Germinal center (tissue), 1 donor: ENCODE measurements around the gene PALLD.
A peak's percentile ranks its signal among the peaks of the same experiment; 100 is the strongest.
"Not testable (repeated sequence)": the region's sequence is repeated elsewhere in the genome, so short reads cannot be mapped to it uniquely, and the experiment has no call there.

Source experiments
- DNase-seq: peaks from one replicate; pipeline ENCODE4 v3.0.0; 2012; ENCODE audit warnings: mixed read lengths, low spot score

PALLD gene

DNA sequence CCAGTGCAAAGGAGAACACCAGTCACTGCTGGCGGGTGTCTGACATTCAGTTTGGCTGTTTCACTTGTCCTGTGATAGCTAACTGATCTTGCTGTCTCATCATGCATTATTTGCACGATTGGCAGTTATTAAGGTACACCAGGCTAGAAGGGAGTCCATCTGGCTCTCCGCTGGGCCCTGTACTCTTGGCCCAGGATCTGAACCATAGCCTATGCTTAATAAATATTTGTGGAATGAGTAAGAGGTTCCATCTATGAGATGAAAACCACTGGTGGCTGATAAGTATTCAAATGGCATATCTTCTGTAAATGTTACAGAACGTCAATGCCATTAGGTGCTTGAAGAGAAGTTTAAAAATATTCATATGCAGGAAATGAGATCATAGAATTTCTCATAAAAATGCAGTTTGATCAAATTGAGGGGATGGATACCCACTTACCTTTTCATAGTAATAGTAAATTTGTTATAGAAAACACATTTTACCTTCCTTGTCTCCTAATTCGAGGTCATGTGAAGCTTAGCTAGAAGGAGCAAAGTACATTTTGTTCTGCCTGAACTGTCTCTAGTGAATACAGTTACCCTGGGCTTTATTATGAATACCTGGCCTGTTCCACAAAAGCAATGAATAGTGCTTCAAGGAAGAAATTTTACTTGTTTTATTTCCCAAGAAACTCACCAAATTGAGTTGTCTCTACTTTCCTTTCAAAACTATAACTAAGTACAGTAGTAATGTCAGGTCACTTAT lies 299.7 kb downstream of the PALLD start:
- DNase-seq: no peak

DNA sequence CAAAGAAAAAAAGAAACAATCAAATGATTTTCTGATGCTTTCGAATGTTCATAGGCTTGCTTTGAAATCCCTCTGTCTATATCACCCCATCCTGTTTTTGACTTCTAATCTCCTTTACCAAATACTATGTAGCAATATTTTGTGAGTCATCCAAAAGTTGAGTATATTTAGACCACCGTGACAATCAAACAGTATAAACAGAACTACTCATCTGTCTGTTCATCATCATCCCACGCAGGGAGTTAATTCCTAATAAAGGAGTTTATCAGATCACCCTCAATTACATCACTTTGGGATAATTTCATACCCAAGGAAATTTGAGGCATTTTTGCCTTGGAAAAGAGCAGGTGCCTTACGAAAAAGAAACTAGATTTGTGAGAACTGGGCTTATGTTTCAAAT lies 300.3 kb downstream of the PALLD start:
- DNase-seq: no peak

- DNase-seq: no peak
These were observed 301.0 kb downstream of the PALLD start for GRCh38 chr4:168797738-168798375.

GRCh38 chr4:168800926-168801325 lies 304.1 kb downstream of the PALLD start:
- DNase-seq: no peak

GRCh38 chr4:168802222-168802621 lies 305.4 kb downstream of the PALLD start:
- no peak for DNase-seq

DNA sequence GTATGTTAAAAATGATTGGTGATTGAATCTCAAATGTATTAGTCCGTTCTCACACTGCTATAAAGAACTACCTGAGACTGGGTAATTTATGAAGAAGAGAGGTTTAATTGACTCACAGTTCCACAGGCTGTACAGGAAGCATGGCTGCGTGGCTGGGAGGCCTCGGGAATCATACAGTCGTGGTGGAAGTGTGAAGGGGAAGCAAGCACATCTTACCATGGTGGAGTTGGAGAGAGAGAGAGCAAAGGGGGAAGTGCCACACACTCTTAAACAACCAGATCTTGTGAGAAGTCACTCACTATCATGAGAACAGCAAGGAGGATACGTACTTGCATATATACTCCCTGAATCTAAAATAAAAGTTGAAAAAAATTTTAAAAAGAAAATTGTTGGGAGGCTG lies 306.2 kb downstream of the PALLD start:
- not testable (repeated sequence) for DNase-seq

DNA sequence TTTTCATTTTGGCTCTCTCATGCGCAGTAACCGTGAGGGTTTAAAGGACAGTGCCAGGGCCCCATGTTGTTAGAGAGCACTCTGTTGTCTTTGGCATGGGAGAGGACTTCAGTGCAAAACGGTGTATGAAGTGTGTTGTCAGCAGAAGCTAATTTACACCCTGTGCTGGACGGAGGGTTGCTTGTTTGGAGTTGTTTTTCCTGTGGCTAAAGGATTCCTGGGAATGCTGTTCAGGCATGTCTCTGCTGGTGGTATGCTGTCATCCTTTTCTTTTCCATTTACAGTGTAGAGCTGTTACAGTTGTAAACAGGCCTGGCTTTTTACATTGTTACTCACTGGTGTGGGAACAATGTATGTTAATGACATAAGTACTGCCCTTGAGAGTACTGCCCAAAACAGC lies 306.9 kb downstream of the PALLD start:
- DNase-seq: no peak

GRCh38 chr4:168804146-168804545 lies 307.3 kb downstream of the PALLD start:
- DNase-seq: no peak

DNA sequence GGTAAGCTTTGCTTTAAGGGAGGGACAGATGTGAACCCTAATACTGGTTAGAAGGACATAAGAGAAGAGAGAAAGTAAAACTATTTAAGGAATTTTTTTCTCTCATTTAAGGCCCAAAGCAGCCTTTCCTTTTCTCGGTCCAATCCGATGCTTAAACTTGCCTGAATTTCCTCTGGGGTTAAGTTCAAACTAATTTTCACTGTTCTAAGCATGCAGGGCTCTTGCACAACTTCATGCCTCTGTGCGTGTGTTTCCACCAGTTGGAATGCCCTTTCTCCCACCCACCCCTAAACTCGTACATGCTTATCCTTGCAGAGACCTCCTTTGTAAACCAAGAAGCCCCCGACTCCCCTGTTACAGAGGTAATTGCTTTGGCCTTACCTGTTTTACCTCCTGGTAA lies 308.5 kb downstream of the PALLD start:
- no peak for DNase-seq

DNA sequence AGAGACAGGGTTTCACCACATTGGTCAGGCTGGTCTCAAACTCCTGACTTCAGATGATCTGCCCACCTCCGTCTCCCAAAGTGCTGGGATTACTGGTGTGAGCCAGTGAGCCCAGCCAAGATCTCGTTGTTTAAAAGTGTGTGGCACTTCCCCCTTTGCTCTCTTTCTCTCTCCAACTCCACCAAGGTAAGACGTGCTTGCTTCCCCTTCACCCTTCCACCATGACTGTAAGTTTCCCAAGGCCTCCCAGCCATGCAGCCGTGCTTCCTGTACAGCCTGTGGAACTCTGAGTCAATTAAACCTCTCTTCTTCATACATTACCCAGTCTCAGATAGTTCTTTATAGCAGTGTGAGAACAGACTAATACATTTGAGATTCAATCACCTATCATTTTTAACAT lies 309.4 kb downstream of the PALLD start:
- DNase-seq: not testable (repeated sequence)

DNA sequence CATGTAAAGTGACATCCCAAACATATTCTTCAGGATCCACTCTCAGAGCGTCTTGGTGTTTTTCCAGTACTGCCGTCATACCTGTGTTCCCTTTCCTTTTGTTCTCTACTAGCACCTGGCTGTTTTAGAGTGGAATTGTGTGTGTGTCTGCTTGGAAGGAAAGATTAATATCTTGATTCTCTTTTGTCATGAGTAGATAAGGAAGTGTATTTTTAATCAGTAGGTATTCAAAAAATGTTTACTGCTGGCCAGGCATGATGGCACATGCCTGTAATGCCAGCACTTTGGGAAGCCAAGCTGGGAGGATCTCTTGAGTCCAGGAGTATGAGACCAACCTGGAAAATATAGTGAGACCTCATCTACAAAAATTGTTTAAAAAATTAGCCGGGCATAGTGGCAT lies 314.4 kb downstream of the PALLD start:
- no peak for DNase-seq

GRCh38 chr4:168811786-168812651 lies 315.2 kb downstream of the PALLD start:
- no peak for DNase-seq

- DNase-seq: no peak
These were observed 316.0 kb downstream of the PALLD start for GRCh38 chr4:168812806-168813205.

GRCh38 chr4:168813890-168814289 lies 317.0 kb downstream of the PALLD start:
- no peak for DNase-seq

DNA sequence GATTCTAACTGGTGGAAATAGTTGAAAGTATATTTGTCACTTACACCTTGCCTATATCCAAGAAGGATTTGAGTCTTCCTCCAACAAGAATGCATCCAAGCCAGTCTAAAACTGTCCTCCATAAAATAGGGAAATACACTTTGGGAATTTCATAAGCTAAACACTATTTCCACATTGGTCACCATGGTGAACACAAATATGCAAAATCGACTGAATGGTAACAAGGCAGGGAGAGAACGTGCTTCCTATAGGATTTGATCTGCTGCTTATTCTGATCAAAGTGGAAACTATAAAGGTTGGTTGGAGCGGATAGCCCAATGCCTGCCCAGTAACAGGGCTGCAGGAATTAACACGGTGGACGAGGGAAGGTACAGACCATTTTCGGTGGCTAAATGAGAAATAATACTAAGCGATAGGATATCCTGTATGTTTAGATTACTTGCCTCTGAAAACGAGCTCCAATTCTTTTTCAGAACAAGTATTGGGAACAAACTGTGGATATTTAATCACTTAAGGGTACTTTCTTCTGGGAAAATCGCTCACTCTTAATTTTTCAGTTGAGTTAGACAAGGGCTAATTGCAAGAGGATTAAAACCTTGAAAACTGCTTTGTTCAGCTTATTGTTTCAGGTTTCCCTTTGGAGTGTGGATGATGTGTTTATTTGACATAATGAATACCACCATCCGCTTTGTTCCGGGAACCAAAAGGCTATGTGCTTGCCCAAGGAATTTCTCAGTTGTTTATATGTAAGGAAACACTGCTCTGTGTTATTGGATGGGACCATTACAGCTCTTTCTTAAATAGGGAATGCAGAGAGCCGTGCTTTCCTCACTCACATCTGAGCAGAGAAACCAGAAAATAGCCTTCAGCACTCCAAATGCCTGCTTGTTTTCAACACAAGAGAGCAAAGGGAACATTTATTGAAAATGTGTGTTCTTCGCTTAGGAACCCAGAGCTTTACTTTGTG lies 318.8 kb downstream of the PALLD start:
- no peak for DNase-seq

- DNase-seq: no peak
These were observed 320.5 kb downstream of the PALLD start for GRCh38 chr4:168817370-168817769.

DNA sequence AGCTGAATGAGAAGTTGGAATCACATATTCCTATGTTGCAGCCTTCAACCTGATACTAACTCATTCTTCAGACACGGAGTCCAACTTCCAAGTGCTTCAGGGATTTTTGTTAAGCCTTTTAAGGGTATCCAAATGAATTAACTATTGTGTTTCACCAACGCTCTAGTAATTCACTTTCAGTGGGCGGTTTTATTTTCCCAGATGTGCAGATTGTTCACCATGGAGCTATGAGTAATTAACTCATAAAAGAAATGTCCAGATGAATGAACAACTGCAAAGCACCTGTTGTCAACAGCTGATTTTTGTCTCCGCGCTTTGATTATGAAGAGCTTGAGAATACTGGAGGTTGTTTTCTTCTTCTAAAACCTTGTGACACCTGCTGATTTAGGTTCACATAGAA lies 325.6 kb downstream of the PALLD start:
- no peak for DNase-seq

- DNase-seq: no peak
These were observed 329.1 kb downstream of the PALLD start for GRCh38 chr4:168825975-168826374.

- DNase-seq: no peak
These were observed 329.8 kb downstream of the PALLD start for GRCh38 chr4:168826620-168827019.

GRCh38 chr4:168830777-168831512 lies 334.1 kb downstream of the PALLD start:
- DNase-seq: peak; percentile 12

DNA sequence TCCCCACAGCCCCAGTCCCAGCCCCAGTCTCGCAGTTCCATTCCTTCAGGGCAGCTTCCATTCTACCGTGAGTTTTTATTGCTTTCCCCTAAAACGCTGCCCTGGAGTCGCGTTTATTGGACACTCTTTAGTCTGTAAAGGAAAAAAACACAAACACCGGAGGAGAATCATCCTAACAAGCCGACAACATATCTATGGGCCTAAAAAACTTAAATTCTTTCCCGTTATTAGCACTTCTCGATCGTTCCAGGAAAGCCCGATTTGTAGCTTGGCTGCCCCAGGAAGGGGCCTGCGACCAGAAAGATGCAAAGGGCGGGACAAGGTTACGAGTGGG lies 334.7 kb downstream of the PALLD start:
- peak; percentile 5 for DNase-seq
